Head of caudate nucleus (tissue), 42 donors: ENCODE data around the gene WDR33.

Experiments used
- DNase-seq, 42 donors: peaks; one replicate each; pipeline versions ENCODE4 v3.0.0 to v3.0.0-alpha.2; 2020 to 2021; ENCODE audit warnings: mixed read lengths in 7 of 42
- intact Hi-C: fragments of 100-400 bp; cut with DNase I; formaldehyde crosslinking; loops from one replicate; pipeline ENCODE4 v1.15.0; 2022

Gene WDR33

GRCh38 chr2:127704641-127705390 is 106.2 kb downstream of the WDR33 start:
- intact Hi-C loops: loop anchor here (5.0 kb wide), 2 partner anchors 58 to 178 kb away; partner anchors contain the start of genes GPR17 and IWS1
- no peak for DNase-seq

DNA sequence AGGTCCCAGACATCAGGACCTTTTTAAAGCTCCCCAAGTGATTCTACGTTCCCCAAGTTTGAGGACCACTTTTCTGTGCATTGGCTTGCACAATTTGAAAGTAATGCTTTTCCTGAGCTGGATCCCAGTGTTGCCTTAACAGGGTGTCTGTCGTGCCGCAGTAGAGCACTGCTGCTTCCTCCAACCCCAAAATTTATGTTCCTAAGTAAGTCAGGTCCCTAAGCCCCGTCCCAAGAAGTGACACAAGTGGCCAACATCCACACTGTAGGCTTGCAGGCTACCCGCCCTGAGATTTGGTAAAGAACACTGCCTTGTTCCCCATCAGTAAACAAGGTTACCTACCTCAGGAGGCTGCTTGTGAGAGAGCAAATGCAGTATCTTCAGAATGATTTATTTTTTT is 107.7 kb downstream of the WDR33 start:
- peak in 1 of 42 donors; percentile 19 for DNase-seq
- intact Hi-C loops: loop anchor here (5.0 kb wide), 2 partner anchors 56 to 176 kb away; partner anchors contain the start of genes GPR17 and IWS1

DNA sequence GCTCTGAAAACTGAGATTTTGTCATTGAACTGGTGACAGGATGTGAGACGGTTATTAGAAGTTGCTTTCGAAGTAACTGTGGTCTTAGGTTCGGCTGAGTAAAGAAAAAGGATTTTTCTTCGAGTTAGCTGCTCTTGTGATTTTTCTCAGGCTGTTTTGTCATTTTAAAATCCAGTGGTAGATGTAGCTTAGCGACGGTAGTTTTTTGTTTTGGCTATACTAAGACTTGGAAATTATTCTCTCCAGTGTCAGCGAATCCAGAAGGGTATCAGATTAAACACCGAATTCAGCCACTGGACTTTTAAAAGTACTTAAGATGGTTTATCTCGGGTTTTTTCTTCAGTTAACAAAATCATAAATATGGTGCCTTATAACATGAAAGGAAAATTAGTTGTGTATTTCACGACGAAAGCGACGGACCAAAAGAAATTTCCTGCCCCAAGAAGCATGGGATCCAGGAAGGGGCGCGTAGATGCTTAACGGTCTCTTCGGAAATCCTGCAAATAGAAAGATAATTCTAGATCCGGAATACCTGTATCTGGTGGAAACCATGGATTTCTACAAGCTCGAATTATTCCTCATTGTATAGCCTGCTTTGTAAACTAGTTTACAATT is 108.5 kb downstream of the WDR33 start:
- no peak for DNase-seq
- intact Hi-C loops: loop anchor here (5.0 kb wide), 2 partner anchors 55 to 175 kb away; partner anchors contain the start of genes GPR17 and IWS1

DNA sequence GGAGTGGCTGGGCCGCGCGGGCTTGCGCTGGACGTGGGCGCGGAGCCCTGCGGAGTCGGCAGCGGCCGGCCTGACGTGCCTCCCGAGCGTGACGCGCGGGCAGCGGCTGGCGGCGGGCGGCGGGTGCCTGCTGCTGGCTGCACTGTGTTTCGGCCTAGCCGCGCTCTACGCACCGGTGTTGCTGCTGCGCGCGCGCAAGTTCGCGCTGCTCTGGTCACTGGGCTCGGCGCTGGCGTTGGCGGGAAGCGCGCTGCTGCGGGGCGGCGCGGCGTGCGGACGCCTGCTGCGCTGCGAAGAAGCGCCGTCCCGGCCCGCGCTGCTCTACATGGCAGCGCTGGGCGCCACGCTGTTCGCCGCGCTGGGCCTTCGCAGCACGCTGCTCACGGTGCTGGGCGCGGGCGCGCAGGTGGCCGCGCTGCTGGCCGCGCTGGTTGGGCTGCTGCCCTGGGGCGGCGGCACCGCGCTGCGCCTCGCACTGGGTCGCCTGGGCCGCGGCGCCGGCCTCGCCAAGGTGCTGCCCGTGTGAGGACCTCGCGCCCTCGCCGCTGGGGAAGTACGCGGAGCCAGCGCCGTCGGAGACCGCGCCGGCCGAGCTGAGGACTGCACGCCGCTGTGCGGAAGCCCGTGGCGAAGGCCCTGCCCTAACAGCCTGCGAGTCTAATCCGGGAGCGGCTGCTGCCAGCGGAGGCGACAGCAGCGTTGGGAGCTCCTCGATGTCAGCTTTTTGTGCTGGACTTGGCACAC is 109.1 kb downstream of the WDR33 start:
- peak; percentile 7 to 83 (median 66) for DNase-seq
- intact Hi-C loops: loop anchor here (5.0 kb wide), 2 partner anchors 55 to 175 kb away; partner anchors contain the start of genes GPR17 and IWS1

GRCh38 chr2:127701193-127701650 is 109.7 kb downstream of the WDR33 start, which contains the start of gene SFT2D3:
Gene SFT2D3 (plus strand): TSS chr2:127701497. CDS start chr2:127701529, 32 bp downstream.
- peak; percentile 79 to 96 (median 93) for DNase-seq
- intact Hi-C loops: loop anchor here (5.0 kb wide), 2 partner anchors 54 to 174 kb away; partner anchors contain the start of genes GPR17 and IWS1

GRCh38 chr2:127700527-127701192 is 110.3 kb downstream of the WDR33 start:
- intact Hi-C loops: loop anchor here (5.0 kb wide), 2 partner anchors 53 to 173 kb away; partner anchors contain the start of genes GPR17 and IWS1
- peak in 32 of 42 donors; percentile 13 to 66 (median 36) for DNase-seq

DNA sequence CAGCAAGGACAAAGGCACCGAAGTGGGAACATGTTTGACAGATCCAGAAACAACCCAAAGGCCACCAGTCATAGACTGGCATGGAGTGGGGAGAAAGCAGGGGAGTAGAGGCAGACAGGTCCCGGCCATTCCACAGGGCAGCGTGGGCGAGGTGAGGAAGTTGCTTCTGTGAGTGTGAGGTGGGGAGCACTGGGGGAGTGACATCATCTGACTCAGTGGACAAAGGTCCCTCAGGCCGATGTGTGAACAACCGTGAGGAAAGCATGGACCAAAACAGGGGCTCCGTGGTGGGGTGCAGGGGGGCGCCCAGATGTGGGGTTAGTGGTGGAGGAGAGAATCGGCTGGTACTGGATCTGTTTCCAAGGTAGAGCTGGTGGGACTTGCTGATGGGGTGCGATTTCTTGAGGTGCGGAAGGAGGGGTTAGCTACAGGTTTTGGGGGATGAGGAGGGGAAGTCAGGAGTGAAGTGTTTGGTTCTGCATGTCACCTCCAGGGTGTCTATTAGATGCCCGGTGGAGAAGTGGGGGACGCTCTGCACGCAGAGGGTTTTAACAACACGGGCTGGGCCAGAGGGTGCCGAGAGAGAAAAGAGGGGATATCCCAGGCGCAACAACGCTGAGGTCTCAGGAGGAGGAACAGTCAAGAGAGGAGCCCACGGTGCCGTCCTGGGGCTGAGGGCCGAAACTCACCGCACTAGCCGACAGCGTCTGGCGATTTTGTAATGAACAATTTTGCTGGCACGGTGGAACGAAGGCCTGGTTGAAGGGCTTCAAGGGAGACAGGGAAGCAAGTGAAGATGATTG is 112.2 kb downstream of the WDR33 start:
- DNase-seq: peak in 1 of 42 donors; percentile 24
- intact Hi-C loops: loop anchor here (10.0 kb wide), 1 partner anchor 104 kb away; no protein-coding TSS in a partner anchor

DNA sequence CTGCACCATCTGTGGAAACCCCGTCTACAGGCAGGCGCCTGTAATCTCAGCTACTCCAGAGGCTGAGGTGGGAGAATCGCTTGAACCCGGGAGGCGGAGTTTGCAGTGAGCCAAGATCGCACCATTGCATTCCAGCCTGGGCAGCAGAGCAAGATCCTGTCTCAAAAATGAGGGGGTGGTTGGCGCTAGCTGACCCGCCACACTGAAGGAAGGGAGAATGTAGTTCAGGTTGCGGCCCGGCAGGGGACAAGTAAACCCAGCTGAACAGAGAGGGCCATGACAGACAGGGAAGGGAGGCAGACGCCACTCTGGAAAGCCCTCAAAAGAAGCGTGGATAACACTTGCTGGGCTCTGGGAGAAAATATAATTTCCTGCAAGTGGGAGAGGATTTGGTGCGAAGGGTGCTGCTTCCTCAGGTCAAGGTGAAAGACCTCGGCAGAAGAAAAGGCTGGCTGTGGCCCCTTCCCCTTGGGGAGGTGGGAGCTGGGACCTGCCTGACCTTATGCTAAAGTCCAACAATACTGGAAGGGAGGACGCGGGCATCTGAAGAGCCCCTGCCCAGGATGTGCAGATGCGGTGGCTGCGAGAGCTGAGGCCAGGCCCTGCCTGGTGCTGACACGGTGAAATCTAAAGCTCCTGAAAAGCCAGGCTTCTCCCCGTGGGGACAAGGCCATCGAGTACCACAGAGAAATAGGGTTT is 113.3 kb downstream of the WDR33 start:
- intact Hi-C loops: loop anchor here (10.0 kb wide), 1 partner anchor 103 kb away; no protein-coding TSS in a partner anchor
- DNase-seq: no peak

DNA sequence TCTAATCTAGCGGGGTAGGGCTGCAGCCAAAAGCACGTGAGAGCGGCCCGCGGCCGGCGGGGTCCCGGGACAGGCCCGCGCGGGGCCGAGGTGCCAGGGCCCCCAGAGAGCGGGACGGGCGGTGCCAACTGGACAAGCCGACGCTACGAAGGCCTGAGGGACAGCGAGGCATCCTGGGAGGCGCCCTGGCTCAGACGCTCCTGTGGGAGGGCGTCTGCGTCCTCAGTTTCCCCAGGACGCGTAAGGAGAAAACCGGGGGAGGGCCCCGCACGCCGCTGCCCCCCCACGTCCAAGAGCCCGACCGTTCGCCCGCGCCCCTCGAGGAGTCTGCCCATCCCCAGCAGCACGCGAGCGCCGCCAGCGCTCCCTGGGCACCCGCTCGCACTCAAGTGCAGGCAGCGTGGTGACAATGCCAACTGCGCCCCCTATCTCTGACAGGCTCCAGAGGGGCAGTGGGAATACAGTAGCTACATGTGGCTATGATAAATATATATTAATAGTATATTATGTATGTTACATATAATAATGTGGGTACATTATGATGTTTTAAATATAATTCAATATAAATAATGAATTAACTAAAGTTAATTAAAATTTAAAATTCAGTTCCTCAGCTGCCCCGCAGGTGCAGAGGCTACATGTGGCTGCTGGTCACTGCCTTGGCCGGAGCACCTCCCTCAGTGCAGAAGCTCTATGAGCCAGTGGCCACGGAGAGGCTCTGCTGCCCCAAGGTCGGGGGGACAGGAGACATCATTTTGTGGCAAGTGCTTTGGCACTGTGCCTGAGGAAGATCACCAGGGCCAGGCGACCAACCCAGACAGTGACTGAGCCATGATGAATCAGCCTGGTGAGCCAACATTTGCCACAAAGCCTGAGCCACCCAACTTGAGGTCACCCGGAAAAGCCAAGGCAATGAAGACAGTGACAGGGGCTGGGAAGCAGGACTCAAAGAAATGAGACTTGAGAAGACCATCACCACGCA is 115.2 kb downstream of the WDR33 start:
- peak in 38 of 42 donors; percentile 45 to 87 (median 70) for DNase-seq
- intact Hi-C loops: loop anchor here (10.0 kb wide), 1 partner anchor 101 kb away; no protein-coding TSS in a partner anchor

- intact Hi-C loops: loop anchor here (10.0 kb wide), 1 partner anchor 100 kb away; no protein-coding TSS in a partner anchor
- DNase-seq: no peak
Measured at GRCh38 chr2:127694986-127695385, 116.0 kb downstream of the WDR33 start.

GRCh38 chr2:127690696-127691095 is 120.3 kb downstream of the WDR33 start:
- no peak for DNase-seq
- intact Hi-C loops: loop anchor here (10.0 kb wide), 1 partner anchor 96 kb away; no protein-coding TSS in a partner anchor

DNA sequence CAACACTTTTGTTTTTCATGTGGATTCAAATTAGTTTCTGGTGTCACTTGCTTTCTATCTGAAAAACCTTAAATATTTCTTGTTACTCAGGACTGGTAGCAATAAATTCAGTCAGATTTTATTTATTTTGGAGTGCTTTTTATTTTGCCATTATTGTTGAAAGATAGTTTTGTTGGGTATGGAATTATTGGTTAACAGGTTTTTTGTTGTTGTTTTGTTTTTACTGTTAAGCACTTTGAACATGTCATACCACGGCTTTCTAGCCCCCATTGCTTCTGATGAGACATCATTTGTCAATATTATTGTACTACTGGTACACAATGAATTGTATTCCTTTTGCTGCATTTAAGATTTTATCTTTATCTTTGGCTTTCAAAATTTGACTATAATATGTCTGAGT is 122.6 kb downstream of the WDR33 start:
- intact Hi-C loops: no loop called here
- DNase-seq: no peak

GRCh38 chr2:127685410-127686080 is 125.4 kb downstream of the WDR33 start:
- intact Hi-C loops: no loop called here
- peak in 1 of 42 donors; percentile 18 for DNase-seq

- no peak for DNase-seq
- intact Hi-C loops: no loop called here
Measured at GRCh38 chr2:127683757-127684156, 127.2 kb downstream of the WDR33 start.

DNA sequence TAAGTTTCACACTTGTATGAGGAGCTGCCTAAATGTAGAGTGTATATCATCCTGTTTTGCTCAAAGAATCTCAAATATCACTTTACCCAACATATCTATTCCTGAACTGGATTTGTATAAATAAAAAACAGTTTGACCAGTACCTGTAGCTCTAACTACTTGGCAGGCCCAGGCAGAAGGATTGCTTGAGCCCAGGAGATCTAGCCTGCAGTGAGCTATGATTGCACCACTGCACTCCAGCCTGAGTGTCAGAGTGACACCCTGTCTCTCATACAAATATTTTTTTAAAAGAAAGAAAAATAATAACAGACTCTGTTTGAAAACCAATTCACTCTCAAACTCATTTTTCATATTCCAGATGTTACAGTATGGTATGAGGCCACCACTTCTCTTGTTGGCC is 127.9 kb downstream of the WDR33 start:
- intact Hi-C loops: no loop called here
- peak in 1 of 42 donors; percentile 28 for DNase-seq
